Panc1 (cell line): ENCODE measurements around the gene TLL2.

Experiments used
- POLR2AphosphoS5 ChIP-seq: IDR thresholded peaks from 2 replicates; pipeline ENCODE4 v1.6.1; 2012; ENCODE audit warnings: mild to moderate bottlenecking, low read depth, low read length, moderate library complexity
- SIN3A ChIP-seq: IDR thresholded peaks from 2 replicates; pipeline ENCODE4 v1.6.1; 2012; ENCODE audit warnings: low read depth, mild to moderate bottlenecking, low read length, moderate library complexity, borderline replicate concordance; ENCODE audit not compliant: insufficient read depth
- TF ChIP-seq, protein P1 (sequence below): fragments of 450-650 bp; IDR thresholded peaks from 2 replicates; pipeline ENCODE4 v1.5.1; 2017; ENCODE audit warnings: mild to moderate bottlenecking
- TF ChIP-seq, protein P2 (sequence below), 2 experiments: IDR thresholded peaks; 2 replicates each; pipeline ENCODE4 v1.6.1; 2011 to 2012; ENCODE audit warnings: low read depth in 2 of 2, control low read depth in 1 of 2, low read length in 1 of 2, mild to moderate bottlenecking in 1 of 2, moderate library complexity in 1 of 2; ENCODE audit not compliant: insufficient read depth in 1 of 2

DNA sequence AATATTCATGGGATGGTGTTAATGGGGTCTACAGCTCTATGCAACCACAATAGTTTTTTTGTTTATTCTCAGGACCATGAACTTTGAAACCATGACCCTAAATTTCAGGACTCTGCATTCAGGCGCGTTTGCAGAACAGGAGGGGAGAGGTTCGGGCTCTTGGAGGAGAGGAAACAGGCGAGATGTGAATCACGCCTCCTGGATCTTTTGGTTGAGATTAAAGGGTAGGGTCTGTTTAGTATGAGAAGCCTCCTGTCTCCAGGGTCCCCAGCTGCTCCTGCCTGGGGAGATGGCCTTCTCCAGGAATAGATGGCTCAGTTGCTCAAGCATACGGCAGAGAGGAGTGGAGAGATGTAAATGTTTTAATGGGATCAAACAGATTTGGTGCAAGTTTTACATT lies 18.2 kb downstream of the TLL2 start:
- TF ChIP-seq, protein P1, sequence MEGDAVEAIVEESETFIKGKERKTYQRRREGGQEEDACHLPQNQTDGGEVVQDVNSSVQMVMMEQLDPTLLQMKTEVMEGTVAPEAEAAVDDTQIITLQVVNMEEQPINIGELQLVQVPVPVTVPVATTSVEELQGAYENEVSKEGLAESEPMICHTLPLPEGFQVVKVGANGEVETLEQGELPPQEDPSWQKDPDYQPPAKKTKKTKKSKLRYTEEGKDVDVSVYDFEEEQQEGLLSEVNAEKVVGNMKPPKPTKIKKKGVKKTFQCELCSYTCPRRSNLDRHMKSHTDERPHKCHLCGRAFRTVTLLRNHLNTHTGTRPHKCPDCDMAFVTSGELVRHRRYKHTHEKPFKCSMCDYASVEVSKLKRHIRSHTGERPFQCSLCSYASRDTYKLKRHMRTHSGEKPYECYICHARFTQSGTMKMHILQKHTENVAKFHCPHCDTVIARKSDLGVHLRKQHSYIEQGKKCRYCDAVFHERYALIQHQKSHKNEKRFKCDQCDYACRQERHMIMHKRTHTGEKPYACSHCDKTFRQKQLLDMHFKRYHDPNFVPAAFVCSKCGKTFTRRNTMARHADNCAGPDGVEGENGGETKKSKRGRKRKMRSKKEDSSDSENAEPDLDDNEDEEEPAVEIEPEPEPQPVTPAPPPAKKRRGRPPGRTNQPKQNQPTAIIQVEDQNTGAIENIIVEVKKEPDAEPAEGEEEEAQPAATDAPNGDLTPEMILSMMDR: no peak
- TF ChIP-seq, protein P2, sequence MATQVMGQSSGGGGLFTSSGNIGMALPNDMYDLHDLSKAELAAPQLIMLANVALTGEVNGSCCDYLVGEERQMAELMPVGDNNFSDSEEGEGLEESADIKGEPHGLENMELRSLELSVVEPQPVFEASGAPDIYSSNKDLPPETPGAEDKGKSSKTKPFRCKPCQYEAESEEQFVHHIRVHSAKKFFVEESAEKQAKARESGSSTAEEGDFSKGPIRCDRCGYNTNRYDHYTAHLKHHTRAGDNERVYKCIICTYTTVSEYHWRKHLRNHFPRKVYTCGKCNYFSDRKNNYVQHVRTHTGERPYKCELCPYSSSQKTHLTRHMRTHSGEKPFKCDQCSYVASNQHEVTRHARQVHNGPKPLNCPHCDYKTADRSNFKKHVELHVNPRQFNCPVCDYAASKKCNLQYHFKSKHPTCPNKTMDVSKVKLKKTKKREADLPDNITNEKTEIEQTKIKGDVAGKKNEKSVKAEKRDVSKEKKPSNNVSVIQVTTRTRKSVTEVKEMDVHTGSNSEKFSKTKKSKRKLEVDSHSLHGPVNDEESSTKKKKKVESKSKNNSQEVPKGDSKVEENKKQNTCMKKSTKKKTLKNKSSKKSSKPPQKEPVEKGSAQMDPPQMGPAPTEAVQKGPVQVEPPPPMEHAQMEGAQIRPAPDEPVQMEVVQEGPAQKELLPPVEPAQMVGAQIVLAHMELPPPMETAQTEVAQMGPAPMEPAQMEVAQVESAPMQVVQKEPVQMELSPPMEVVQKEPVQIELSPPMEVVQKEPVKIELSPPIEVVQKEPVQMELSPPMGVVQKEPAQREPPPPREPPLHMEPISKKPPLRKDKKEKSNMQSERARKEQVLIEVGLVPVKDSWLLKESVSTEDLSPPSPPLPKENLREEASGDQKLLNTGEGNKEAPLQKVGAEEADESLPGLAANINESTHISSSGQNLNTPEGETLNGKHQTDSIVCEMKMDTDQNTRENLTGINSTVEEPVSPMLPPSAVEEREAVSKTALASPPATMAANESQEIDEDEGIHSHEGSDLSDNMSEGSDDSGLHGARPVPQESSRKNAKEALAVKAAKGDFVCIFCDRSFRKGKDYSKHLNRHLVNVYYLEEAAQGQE (IDR thresholded peaks at IDR 0.05; ENCODE audit: insufficient read depth in 1 of 2, low read depth in 2 of 2, low read length in 1 of 2): no peak
- no peak for TF ChIP-seq POLR2AphosphoS5
- TF ChIP-seq SIN3A: no peak
